Measurements from ENCODE around the gene XRCC4.
"Not testable (repeated sequence)": the region's sequence is repeated elsewhere in the genome, so short reads cannot be mapped to it uniquely, and the experiment has no call there.

XRCC4 gene

DNA sequence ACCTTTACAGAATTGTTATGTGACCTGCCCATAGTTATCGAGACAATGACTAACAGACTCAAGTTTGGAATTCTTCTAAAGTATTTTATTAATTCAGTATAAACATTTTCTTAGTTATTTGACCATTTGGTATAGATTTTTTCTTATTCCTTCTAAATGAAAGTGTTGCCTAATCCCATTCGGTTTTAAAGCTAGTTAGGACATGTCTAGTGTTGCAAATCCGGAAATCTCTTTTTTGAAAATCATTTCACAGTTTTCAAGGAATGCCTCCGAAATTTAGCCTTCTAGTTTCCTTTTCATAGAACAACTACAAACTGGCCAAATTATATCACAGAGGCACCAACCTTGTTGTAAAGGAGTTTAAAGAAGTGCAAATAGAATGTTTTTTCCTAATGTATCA is 171.8 kb downstream of the XRCC4 start:
- Mint-ChIP-seq H3K4me3 (no peak overlapping the region), H3K4me1 (no peaks in the 10 kb centered on the region), H3K27ac (no peak overlapping the region), H3K9me3 (no peaks in the 10 kb centered on the region), H3K36me3 (ENCODE audit: low read depth) (no peaks in the 10 kb centered on the region), H3K27me3 (ENCODE audit: low read depth) (no peaks in the 10 kb centered on the region)
- TF ChIP-seq, protein P1, sequence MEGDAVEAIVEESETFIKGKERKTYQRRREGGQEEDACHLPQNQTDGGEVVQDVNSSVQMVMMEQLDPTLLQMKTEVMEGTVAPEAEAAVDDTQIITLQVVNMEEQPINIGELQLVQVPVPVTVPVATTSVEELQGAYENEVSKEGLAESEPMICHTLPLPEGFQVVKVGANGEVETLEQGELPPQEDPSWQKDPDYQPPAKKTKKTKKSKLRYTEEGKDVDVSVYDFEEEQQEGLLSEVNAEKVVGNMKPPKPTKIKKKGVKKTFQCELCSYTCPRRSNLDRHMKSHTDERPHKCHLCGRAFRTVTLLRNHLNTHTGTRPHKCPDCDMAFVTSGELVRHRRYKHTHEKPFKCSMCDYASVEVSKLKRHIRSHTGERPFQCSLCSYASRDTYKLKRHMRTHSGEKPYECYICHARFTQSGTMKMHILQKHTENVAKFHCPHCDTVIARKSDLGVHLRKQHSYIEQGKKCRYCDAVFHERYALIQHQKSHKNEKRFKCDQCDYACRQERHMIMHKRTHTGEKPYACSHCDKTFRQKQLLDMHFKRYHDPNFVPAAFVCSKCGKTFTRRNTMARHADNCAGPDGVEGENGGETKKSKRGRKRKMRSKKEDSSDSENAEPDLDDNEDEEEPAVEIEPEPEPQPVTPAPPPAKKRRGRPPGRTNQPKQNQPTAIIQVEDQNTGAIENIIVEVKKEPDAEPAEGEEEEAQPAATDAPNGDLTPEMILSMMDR (IDR thresholded peaks at IDR 0.05; ENCODE audit: unreplicated experiment in 3 of 3): no peak

DNA sequence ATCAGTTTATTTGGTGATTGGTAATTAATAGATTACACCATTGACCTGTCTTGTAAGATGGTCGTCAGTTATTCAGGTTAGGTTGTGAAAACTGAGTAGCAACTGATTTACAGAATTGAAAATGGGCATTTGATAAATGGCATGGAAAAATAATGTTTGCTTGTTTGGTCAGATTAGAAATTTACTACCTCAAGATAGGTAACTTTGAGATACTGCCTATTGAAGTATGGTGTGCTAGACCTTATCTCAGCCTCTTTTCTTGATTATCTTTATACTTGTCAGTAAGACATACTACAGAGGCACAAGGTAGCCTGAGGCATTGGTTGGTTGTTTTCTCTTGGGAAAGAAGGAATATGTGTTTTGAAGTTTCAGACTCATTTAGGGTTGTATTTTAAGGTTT is 174.5 kb downstream of the XRCC4 start:
- Mint-ChIP-seq H3K27ac (no peak overlapping the region), H3K4me3 (no peak overlapping the region), H3K9me3 (no peaks in the 10 kb centered on the region)

DNA sequence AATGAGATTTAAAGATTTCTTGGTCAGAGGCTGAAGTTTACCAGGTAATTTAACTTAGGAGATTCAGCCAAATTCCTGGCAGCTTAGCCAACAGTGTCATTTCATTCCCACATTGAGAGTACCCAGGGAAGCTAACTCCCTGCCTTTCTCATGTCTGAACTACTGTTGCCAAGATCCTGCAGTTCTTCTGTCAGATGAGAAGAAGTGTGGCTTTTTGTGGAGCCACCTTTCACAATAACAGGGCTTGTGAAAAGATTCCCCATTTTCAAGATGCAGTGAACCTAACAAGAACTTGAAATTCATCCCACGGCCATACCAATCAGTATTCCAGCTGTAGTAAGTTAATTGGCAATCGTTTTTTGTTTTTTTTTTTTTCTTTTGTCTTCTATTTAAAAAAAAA is 176.4 kb downstream of the XRCC4 start:
- H3K27me3 Mint-ChIP-seq (ENCODE audit: low read depth): no peaks in the 10 kb centered on the region
- no peaks in the 10 kb centered on the region for H3K9me3 Mint-ChIP-seq
- TF ChIP-seq, protein P1 (IDR thresholded peaks at IDR 0.05; ENCODE audit: unreplicated experiment in 3 of 3): no peak
- H3K36me3 Mint-ChIP-seq (ENCODE audit: low read depth): no peaks in the 10 kb centered on the region
- H3K4me1 Mint-ChIP-seq: no peaks in the 10 kb centered on the region
- H3K27ac Mint-ChIP-seq: no peak overlapping the region
- no peak overlapping the region for H3K4me3 Mint-ChIP-seq

More for the DNA sequence above, 174.5 kb downstream of the XRCC4 start:
- Mint-ChIP-seq H3K36me3 (ENCODE audit: low read depth) (no peaks in the 10 kb centered on the region), H3K27me3 (ENCODE audit: low read depth) (no peaks in the 10 kb centered on the region), H3K4me1 (no peaks in the 10 kb centered on the region)
- TF ChIP-seq, protein P1 (IDR thresholded peaks at IDR 0.05; ENCODE audit: unreplicated experiment in 3 of 3): no peak

DNA sequence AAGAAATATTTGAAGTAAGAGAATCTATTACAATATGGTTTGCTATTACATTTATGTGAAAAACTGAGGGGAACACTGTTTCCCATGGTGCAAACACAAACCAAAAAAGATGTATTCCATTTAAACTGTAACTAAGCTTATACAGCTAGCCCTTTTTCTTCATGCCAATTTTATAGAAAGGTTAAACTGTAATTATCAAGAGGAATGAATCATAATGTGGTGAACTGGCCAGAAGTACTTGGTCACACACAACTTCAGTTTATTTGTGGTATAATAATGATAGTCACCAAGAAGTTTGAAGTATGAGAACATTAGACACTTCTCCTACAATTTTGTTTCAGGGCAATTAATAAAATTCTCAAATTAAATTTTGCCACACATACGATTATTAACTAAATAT is 177.9 kb downstream of the XRCC4 start:
- Mint-ChIP-seq H3K27ac (no peak overlapping the region), H3K9me3 (no peaks in the 10 kb centered on the region), H3K36me3 (ENCODE audit: low read depth) (no peaks in the 10 kb centered on the region), H3K4me3 (no peak overlapping the region), H3K27me3 (ENCODE audit: low read depth) (no peaks in the 10 kb centered on the region), H3K4me1 (no peaks in the 10 kb centered on the region)
- TF ChIP-seq, protein P1 (IDR thresholded peaks at IDR 0.05; ENCODE audit: unreplicated experiment in 3 of 3): no peak

DNA sequence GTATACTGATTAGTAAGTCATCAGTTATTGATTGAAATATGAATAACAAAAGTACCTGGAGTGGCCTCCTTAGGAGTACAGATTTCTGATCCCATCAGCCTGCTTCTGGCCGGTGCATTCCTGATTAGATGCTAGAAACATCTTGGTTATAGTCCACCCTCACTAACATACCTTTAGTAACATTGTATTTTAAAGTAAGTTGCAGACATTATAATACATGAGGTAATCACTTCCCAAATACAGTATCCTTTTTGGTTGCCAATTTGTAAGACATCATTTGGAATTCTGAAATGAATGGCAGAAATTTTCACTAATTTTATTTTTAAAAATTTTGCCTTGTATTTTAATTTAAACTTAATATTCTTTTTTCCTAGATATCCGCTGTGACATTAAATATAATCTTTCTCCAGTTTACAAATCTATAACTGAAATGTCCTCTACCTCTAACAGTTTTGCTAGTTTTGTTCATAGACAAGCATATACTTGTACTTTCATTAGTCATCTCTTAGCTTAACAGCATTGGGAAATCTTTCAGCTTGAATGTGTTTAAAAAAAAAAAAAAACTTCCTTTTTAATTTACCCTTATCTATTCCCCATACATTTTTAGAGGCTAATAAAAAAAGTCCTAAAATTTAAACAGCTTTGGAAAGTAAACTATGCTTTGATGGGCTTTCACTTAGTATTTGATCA is 178.9 kb downstream of the XRCC4 start:
- no peaks in the 10 kb centered on the region for H3K4me1 Mint-ChIP-seq

DNA sequence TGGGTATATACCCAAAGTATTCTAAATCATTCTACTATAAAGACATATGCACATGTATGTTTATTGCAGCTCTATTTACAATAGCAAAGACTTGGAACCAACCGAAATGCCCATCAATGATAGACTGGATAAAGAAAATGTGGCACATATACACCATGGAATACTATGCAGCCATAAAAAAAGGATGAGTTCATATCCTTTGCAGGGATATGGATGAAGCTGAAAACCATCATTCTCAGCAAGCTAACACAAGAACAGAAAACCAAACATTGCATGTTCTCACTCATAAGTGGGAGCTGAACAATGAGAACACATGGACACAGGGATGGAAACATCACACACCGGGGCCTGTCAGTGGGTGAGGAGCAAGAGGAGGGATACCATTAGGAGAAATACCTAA is 180.3 kb downstream of the XRCC4 start:
- H3K36me3 Mint-ChIP-seq (ENCODE audit: low read depth); H3K4me1 Mint-ChIP-seq; H3K27me3 Mint-ChIP-seq (ENCODE audit: low read depth); H3K4me3 Mint-ChIP-seq; H3K27ac Mint-ChIP-seq; H3K9me3 Mint-ChIP-seq: not testable (repeated sequence)

More for the DNA sequence above, 178.9 kb downstream of the XRCC4 start:
- H3K36me3 Mint-ChIP-seq (ENCODE audit: low read depth): no peaks in the 10 kb centered on the region
- H3K27ac Mint-ChIP-seq: no peak overlapping the region
- H3K9me3 Mint-ChIP-seq: no peaks in the 10 kb centered on the region
- TF ChIP-seq, protein P1 (IDR thresholded peaks at IDR 0.05; ENCODE audit: unreplicated experiment in 3 of 3): no peak
- no peak overlapping the region for H3K4me3 Mint-ChIP-seq
- no peaks in the 10 kb centered on the region for H3K27me3 Mint-ChIP-seq (ENCODE audit: low read depth)

Measured in nephron (organoid).